A673 (cell line): ENCODE measurements around the gene CRLF2. TPM values are rescaled to one million over a fixed set of nuclear protein-coding genes. Genes with fewer than 3 reads are reported as not detected.

Source experiments
- BruUV-seq: library from RNA; stranded (reverse); fragments of 400-500 nt; replicated peaks from 2 replicates; lab custom pipeline; 2021; lab: Mats Ljungman, UMichigan
- CTCF ChIA-PET: fragments of 300-600 bp; sonication (Branson Sonifier 250); formaldehyde crosslinking; loops from one replicate; lab custom pipeline; 2022; ENCODE audit warnings: antibody characterized with exemption; lab: Charles Lee
- POLR2A ChIA-PET: fragments of 300-600 bp; sonication (Branson Sonifier 250); formaldehyde crosslinking; loops from one replicate; lab custom pipeline; 2022; ENCODE audit warnings: antibody characterized with exemption; ENCODE audit not compliant: low non-redundant PET; lab: Charles Lee
- DNase-seq: peaks from one replicate; pipeline ENCODE4 v3.0.0-alpha.2; 2015; ENCODE audit warnings: low spot score
- H3K27ac ChIP-seq: fragments of 200-600 bp; sonication (generic); 2 replicates; pipeline ENCODE4 v1.5.1; 2016; ENCODE audit warnings: mixed run types, low read depth, mild to moderate bottlenecking, mixed read lengths, antibody characterized with exemption, low read length; ENCODE audit not compliant: poor library complexity, severe bottlenecking
- H3K27me3 ChIP-seq: fragments of 200-600 bp; sonication (generic); replicated peaks from 2 replicates; pipeline ENCODE4 v1.6.1; 2017; ENCODE audit warnings: mixed run types, low read depth, mild to moderate bottlenecking, mixed read lengths, antibody characterized with exemption, low read length; ENCODE audit not compliant: insufficient read depth, poor library complexity
- H3K36me3 ChIP-seq: fragments of 200-600 bp; sonication (generic); 2 replicates; pipeline ENCODE4 v1.6.1; 2016; ENCODE audit warnings: mixed run types, mild to moderate bottlenecking, mixed read lengths, antibody characterized with exemption, low read length; ENCODE audit not compliant: insufficient read depth, poor library complexity, severe bottlenecking
- H3K4me1 ChIP-seq: fragments of 200-600 bp; sonication (generic); 2 replicates; pipeline ENCODE4 v1.6.1; 2017; ENCODE audit warnings: mixed run types, mild to moderate bottlenecking, mixed read lengths, antibody characterized with exemption, low read length; ENCODE audit not compliant: insufficient read depth, poor library complexity, severe bottlenecking
- H3K4me3 ChIP-seq: fragments of 200-600 bp; sonication (generic); 2 replicates; pipeline ENCODE4 v1.5.1; 2016; ENCODE audit warnings: low read depth, mixed run types, mild to moderate bottlenecking, mixed read lengths, low read length; ENCODE audit not compliant: poor library complexity, severe bottlenecking
- H3K9me3 ChIP-seq: fragments of 200-600 bp; sonication (generic); 2 replicates; pipeline ENCODE4 v1.6.1; 2016; ENCODE audit warnings: mixed run types, low read depth, mild to moderate bottlenecking, mixed read lengths, antibody characterized with exemption, low read length; ENCODE audit not compliant: poor library complexity, severe bottlenecking
- CTCF ChIP-seq: fragments of 300-800, 200-600 bp; sonication (generic); conservative IDR thresholded peaks from 2 replicates; pipeline ENCODE4 v1.5.1; 2017; ENCODE audit warnings: low read depth, mild to moderate bottlenecking, antibody characterized with exemption, low read length, moderate library complexity, mixed read lengths
- EZH2 ChIP-seq: fragments of 200-600 bp; sonication (generic); IDR thresholded peaks from 2 replicates; pipeline ENCODE4 v1.6.1; 2017; ENCODE audit warnings: borderline replicate concordance, low read depth, mild to moderate bottlenecking, mixed read lengths, antibody characterized with exemption, low read length; ENCODE audit not compliant: poor library complexity, severe bottlenecking
- intact Hi-C: fragments of 100-400 bp; cut with micrococcal nuclease; formaldehyde crosslinking; loops from one replicate; pipeline ENCODE4 v1.10.0; 2022; ENCODE audit not compliant: unreplicated experiment
- total RNA-seq: library from RNA; stranded (reverse); gene quantifications from 2 replicates; pipeline ENCODE4 v1.2.3, GENCODE V29; 2021

Gene CRLF2
- total RNA-seq, 1 experiment from 2014 or later, result not detected

GRCh38 chrX:1164322-1165288, 47.8 kb downstream of the CRLF2 start:
- ChIA-PET POLR2A (no interaction called here), CTCF (no interaction called here)
- TF ChIP-seq EZH2 (no peak), CTCF (no peak)
- Histone ChIP-seq H3K4me1 (no peaks in the 10 kb centered on the region), H3K9me3 (peaks cover 13% of the 10 kb centered on the region), H3K4me3 (no peak overlapping the region), H3K27ac (no peak overlapping the region), H3K36me3 (no peaks in the 10 kb centered on the region), H3K27me3 (no peaks in the 10 kb centered on the region)
- DNase-seq, result peak; percentile 19
- intact Hi-C loops, result no loop called here
- BruUV-seq, result no TSS peak

- intact Hi-C loops, result no loop called here
- Histone ChIP-seq H3K9me3 (peaks cover 16% of the 10 kb centered on the region), H3K27ac (no peak overlapping the region), H3K4me1 (no peaks in the 10 kb centered on the region), H3K27me3 (no peaks in the 10 kb centered on the region), H3K36me3 (no peaks in the 10 kb centered on the region), H3K4me3 (no peak overlapping the region)
- no TSS peak for BruUV-seq
- ChIA-PET POLR2A (no interaction called here), CTCF (no interaction called here)
- no peak for TF ChIP-seq EZH2
- no peak for TF ChIP-seq CTCF
- no peak for DNase-seq
These were observed 49.2 kb downstream of the CRLF2 start for GRCh38 chrX:1163231-1163630.

- intact Hi-C loops, result no loop called here
- Histone ChIP-seq H3K27me3 (no peaks in the 10 kb centered on the region), H3K4me3 (no peak overlapping the region), H3K9me3 (peaks cover 16% of the 10 kb centered on the region), H3K27ac (no peak overlapping the region), H3K4me1 (no peaks in the 10 kb centered on the region), H3K36me3 (no peaks in the 10 kb centered on the region)
- no peak for TF ChIP-seq EZH2
- no peak for TF ChIP-seq CTCF
- ChIA-PET CTCF (no interaction called here), POLR2A (no interaction called here)
- DNase-seq, result no peak
- no TSS peak for BruUV-seq
These were observed 50.1 kb downstream of the CRLF2 start for GRCh38 chrX:1162119-1162916.
